Progenitor cell of endocrine pancreas (in vitro differentiated cells): ENCODE results near the gene OPALIN. TPM values are rescaled to one million over a fixed set of nuclear protein-coding genes. Genes with fewer than 3 reads are reported as not detected.

Source experiments
- DNase-seq: peaks from one replicate; pipeline ENCODE4 v3.0.0; 2021; ENCODE audit warnings: low spot score; ENCODE audit not compliant: unreplicated experiment
- H3K27ac Mint-ChIP-seq: 2 replicates; pipeline ENCODE4 v1.8.0; 2021; ENCODE audit warnings: mild to moderate bottlenecking, moderate library complexity, mixed read lengths
- H3K27me3 Mint-ChIP-seq: 2 replicates; pipeline ENCODE4 v1.8.0; 2021; ENCODE audit warnings: mixed read lengths
- H3K36me3 Mint-ChIP-seq: 2 replicates; pipeline ENCODE4 v1.8.0; 2022; ENCODE audit warnings: mixed read lengths; ENCODE audit not compliant: insufficient read depth
- H3K4me1 Mint-ChIP-seq: 2 replicates; pipeline ENCODE4 v1.8.0; 2021; ENCODE audit warnings: low read depth, mixed read lengths
- H3K4me3 Mint-ChIP-seq: 2 replicates; pipeline ENCODE4 v1.8.0; 2021; ENCODE audit warnings: low read depth, mild to moderate bottlenecking, moderate library complexity, mixed read lengths
- H3K9me3 Mint-ChIP-seq: 2 replicates; pipeline ENCODE4 v1.8.0; 2021; ENCODE audit warnings: low read depth, mixed read lengths
- CTCF ChIP-seq: fragments of 200-600 bp; sonication (generic); IDR thresholded peaks from one replicate; pipeline ENCODE4 v1.5.0; 2021; ENCODE audit warnings: antibody characterized with exemption, mild to moderate bottlenecking; ENCODE audit not compliant: unreplicated experiment
- total RNA-seq: library from RNA; stranded (reverse); gene quantifications from 2 replicates; pipeline ENCODE4 v1.2.1, GENCODE V29; 2021

OPALIN gene
- total RNA-seq, 1 donor from 2014 or later: not detected

GRCh38 chr10:96301616-96302015 is 57.2 kb downstream of the OPALIN start:
- H3K9me3 Mint-ChIP-seq: no peaks in the 10 kb centered on the region
- no peak for TF ChIP-seq CTCF
- DNase-seq: no peak
- H3K36me3 Mint-ChIP-seq: no peaks in the 10 kb centered on the region
- H3K4me1 Mint-ChIP-seq: peaks cover 19% of the 10 kb centered on the region
- peaks cover 3% of the 10 kb centered on the region for H3K27me3 Mint-ChIP-seq
- no peak overlapping the region for H3K4me3 Mint-ChIP-seq
- no peak overlapping the region for H3K27ac Mint-ChIP-seq

GRCh38 chr10:96299383-96299782 is 59.4 kb downstream of the OPALIN start:
- peaks cover 19% of the 10 kb centered on the region for H3K4me1 Mint-ChIP-seq
- H3K27ac Mint-ChIP-seq: no peak overlapping the region
- no peak for TF ChIP-seq CTCF
- DNase-seq: no peak
- H3K9me3 Mint-ChIP-seq: no peaks in the 10 kb centered on the region
- no peaks in the 10 kb centered on the region for H3K36me3 Mint-ChIP-seq
- H3K4me3 Mint-ChIP-seq: no peak overlapping the region
- H3K27me3 Mint-ChIP-seq: peaks cover 7% of the 10 kb centered on the region

- H3K9me3 Mint-ChIP-seq: no peaks in the 10 kb centered on the region
- no peak for TF ChIP-seq CTCF
- peaks cover 7% of the 10 kb centered on the region for H3K27me3 Mint-ChIP-seq
- H3K4me1 Mint-ChIP-seq: peaks cover 18% of the 10 kb centered on the region
- no peak overlapping the region for H3K27ac Mint-ChIP-seq
- DNase-seq: no peak
- H3K4me3 Mint-ChIP-seq: no peak overlapping the region
- H3K36me3 Mint-ChIP-seq: no peaks in the 10 kb centered on the region
Observed at GRCh38 chr10:96298362-96298761, 60.4 kb downstream of the OPALIN start.

- no peak for DNase-seq
- Mint-ChIP-seq H3K9me3 (no peaks in the 10 kb centered on the region), H3K4me1 (peaks cover 18% of the 10 kb centered on the region), H3K36me3 (no peaks in the 10 kb centered on the region), H3K27ac (no peak overlapping the region), H3K27me3 (peaks cover 7% of the 10 kb centered on the region), H3K4me3 (no peak overlapping the region)
- no peak for TF ChIP-seq CTCF
Observed at GRCh38 chr10:96297486-96297885, 61.3 kb downstream of the OPALIN start.

GRCh38 chr10:96295475-96295874 is 63.3 kb downstream of the OPALIN start:
- H3K9me3 Mint-ChIP-seq: no peaks in the 10 kb centered on the region
- H3K4me3 Mint-ChIP-seq: no peak overlapping the region
- no peak for TF ChIP-seq CTCF
- H3K27ac Mint-ChIP-seq: no peak overlapping the region
- H3K27me3 Mint-ChIP-seq: peaks cover 7% of the 10 kb centered on the region
- H3K36me3 Mint-ChIP-seq: no peaks in the 10 kb centered on the region
- H3K4me1 Mint-ChIP-seq: peaks cover 3% of the 10 kb centered on the region
- DNase-seq: no peak

Other genes starting within 250 kb of the OPALIN start
- 49.9 and 51.9 TPM in 2 replicates for gene ZNF518A, start 228.7 kb downstream of the OPALIN start, total RNA-seq
- gene BLNK, start 87.4 kb downstream of the OPALIN start, total RNA-seq: 1.6 and 1.8 TPM in 2 replicates
- gene DNTT, start 54.6 kb downstream of the OPALIN start, total RNA-seq: not detected in 2 replicates
- gene TLL2, start 154.9 kb upstream of the OPALIN start, total RNA-seq: 0.58 and 0.60 TPM in 2 replicates
- gene TM9SF3, start 228.0 kb upstream of the OPALIN start, total RNA-seq: 140 and 152 TPM in 2 replicates